HFF-Myc (cell line): ENCODE measurements around the gene PTPRK.

Experiments used
- DNase-seq: peaks from one replicate; pipeline ENCODE4 v3.0.0-alpha.2; 2011; ENCODE audit warnings: low read depth; ENCODE audit errors: extremely low read depth
- H3K4me3 ChIP-seq: replicated peaks from 2 replicates; pipeline ENCODE4 v1.5.1; 2011; ENCODE audit warnings: low read depth, mild to moderate bottlenecking, control low read depth, low read length
- CTCF ChIP-seq: IDR thresholded peaks from 2 replicates; pipeline ENCODE4 v1.5.1; 2012; ENCODE audit warnings: mild to moderate bottlenecking, low read depth, low read length, control low read depth; ENCODE audit errors: missing control alignments

PTPRK gene

GRCh38 chr6:128520436-128521281 is at the start of gene PTPRK:
Gene PTPRK (minus strand): TSS chr6:128520599. CDS start chr6:128520358, 241 bp downstream.
- H3K4me3 ChIP-seq: peak within 1 kb of the TSS; percentile 88
- TF ChIP-seq CTCF: peak; percentile 24
- no peak for DNase-seq

DNA sequence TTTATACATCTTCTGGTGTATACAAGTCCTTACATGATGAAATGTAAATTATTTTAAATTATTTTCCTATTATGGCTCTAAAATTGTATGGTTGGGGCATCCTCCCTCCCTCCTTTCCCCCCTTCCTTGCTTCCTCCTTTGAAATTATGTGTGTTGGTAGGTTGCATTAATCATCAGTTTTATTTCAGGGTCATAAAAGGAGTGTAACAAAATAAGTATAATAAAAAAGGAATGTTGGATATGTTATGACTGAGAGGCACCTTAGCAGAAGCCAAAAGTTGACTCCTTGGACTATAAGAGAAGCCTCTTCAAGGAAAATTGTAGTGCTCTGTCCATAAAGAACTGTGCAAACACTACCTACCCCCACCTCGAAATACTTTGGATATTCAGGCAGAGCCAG is 46.6 kb upstream of the PTPRK start:
- DNase-seq: no peak
- H3K4me3 ChIP-seq: no peak overlapping the region
- TF ChIP-seq CTCF: no peak

- no peak for TF ChIP-seq CTCF
- H3K4me3 ChIP-seq: no peak overlapping the region
- no peak for DNase-seq
These were observed 40.6 kb upstream of the PTPRK start for GRCh38 chr6:128560966-128561365.

DNA sequence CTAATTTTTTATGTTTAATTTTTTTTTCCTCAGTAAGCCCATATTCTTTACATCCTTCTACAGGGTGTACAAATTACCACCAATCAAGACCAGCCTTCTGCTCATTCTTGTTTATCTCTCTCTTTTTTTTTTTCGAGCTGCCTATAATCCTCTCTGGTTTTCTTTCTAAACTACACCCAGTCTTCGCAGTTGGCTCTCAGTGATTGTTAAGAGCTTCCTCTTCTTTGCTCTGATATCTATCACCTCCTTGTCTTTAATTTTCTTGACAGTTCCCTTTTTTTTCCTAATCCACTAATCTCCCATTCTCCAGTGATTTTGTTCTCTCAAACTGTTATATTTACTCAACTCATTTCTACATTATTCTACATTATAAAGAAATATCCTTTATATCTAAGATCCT is 38.5 kb upstream of the PTPRK start:
- no peak for DNase-seq
- no peak overlapping the region for H3K4me3 ChIP-seq
- TF ChIP-seq CTCF: no peak

DNA sequence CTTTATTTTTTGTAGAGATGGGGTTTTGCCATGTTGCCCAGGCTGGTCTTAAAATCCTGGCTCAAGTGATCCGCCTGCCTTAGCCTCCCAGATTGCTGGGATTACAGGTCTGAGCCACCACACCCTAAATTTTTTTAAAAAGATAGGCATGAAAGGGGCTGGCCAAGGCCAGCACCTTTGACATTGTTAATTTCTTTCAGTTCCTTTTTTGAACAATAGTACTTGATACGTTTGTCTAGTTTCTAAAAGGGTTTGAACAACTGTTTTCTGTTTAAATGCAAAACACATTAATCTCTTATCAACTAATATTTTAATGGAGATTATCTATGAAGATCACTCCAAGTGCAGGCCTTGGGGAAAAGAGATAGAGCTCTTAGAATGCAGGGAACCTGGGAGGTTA is 37.6 kb upstream of the PTPRK start:
- DNase-seq: no peak
- no peak overlapping the region for H3K4me3 ChIP-seq
- TF ChIP-seq CTCF: no peak

GRCh38 chr6:128557081-128557480 is 36.7 kb upstream of the PTPRK start:
- DNase-seq: no peak
- no peak overlapping the region for H3K4me3 ChIP-seq
- TF ChIP-seq CTCF: no peak
